Measurements from ENCODE around the gene ZP4. TPM values are rescaled to one million over a fixed set of nuclear protein-coding genes. Genes with fewer than 3 reads are reported as not detected.

The ZP4 gene
- total RNA-seq, 4 donors from 2014 or later: not detected

GRCh38 chr1:237873487-237874211 is 17.1 kb downstream of the ZP4 start:
- 60 to 71% methylated on average over 1 to 4 of the region's 4 CpGs for WGBS, 2 donors (ENCODE audit: low coverage in 1 of 2)
- Histone ChIP-seq H3K4me3 (no peak overlapping the region), H3K27ac (no peak overlapping the region), H3K36me3 (no peaks in the 10 kb centered on the region), H3K9me3 (no peaks in the 10 kb centered on the region), H3K27me3 (no peaks in the 10 kb centered on the region), H3K4me1 (no peaks in the 10 kb centered on the region)
- no peak for DNase-seq
- TF ChIP-seq EP300 (IDR thresholded peaks at IDR 0.05; ENCODE audit: low read depth) (no peak), POLR2AphosphoS5 (IDR thresholded peaks at IDR 0.05) (no peak), CTCF (IDR thresholded peaks at IDR 0.05) (no peak), POLR2A (IDR thresholded peaks at IDR 0.05) (no peak)
- in situ Hi-C loops (cut with MboI; ENCODE audit: low pct_ligation_motif_present in 1 of 4, low pct_unique_long_range_greater_than_20kb in 1 of 4, low sequenced_read_pairs in 3 of 4): no loop called here
- intact Hi-C loops (cut with DNase I; ENCODE audit: low total_unique reads): no loop called here

- Histone ChIP-seq H3K4me1 (peaks cover 0 to 5% (median 0%) of the 10 kb centered on the region in 4 donors), H3K27me3 (no peaks in the 10 kb centered on the region), H3K4me3 (no peak overlapping the region), H3K36me3 (no peaks in the 10 kb centered on the region), H3K9me3 (no peaks in the 10 kb centered on the region), H3K27ac (no peak overlapping the region)
- no peak for DNase-seq
- intact Hi-C loops (cut with DNase I; ENCODE audit: low total_unique reads): no loop called here
- in situ Hi-C loops (cut with MboI; ENCODE audit: low pct_ligation_motif_present in 1 of 4, low pct_unique_long_range_greater_than_20kb in 1 of 4, low sequenced_read_pairs in 3 of 4): no loop called here
- 34 to 52% methylated on average over 2 to 4 of the region's 4 CpGs for WGBS, 2 donors (ENCODE audit: low coverage in 1 of 2)
- no peak for TF ChIP-seq CTCF (IDR thresholded peaks at IDR 0.05)
- TF ChIP-seq POLR2A (IDR thresholded peaks at IDR 0.05): no peak
- no peak for TF ChIP-seq POLR2AphosphoS5 (IDR thresholded peaks at IDR 0.05)
- TF ChIP-seq EP300 (IDR thresholded peaks at IDR 0.05; ENCODE audit: low read depth): no peak
Observed at GRCh38 chr1:237868817-237869600, 21.7 kb downstream of the ZP4 start.

- in situ Hi-C loops (cut with MboI; ENCODE audit: low pct_ligation_motif_present in 1 of 4, low pct_unique_long_range_greater_than_20kb in 1 of 4, low sequenced_read_pairs in 3 of 4) (no loop called here), intact Hi-C loops (cut with DNase I; ENCODE audit: low total_unique reads) (no loop called here)
- TF ChIP-seq POLR2AphosphoS5 (IDR thresholded peaks at IDR 0.05) (no peak), POLR2A (IDR thresholded peaks at IDR 0.05) (no peak), EP300 (IDR thresholded peaks at IDR 0.05; ENCODE audit: low read depth) (no peak), CTCF (IDR thresholded peaks at IDR 0.05) (no peak)
- Histone ChIP-seq H3K36me3 (no peaks in the 10 kb centered on the region), H3K4me1 (peaks cover 0 to 6% (median 0%) of the 10 kb centered on the region in 4 donors), H3K27me3 (no peaks in the 10 kb centered on the region), H3K4me3 (no peak overlapping the region), H3K27ac (no peak overlapping the region), H3K9me3 (no peaks in the 10 kb centered on the region)
- no peak for DNase-seq
- 78% methylated on average over 1 of the region's 1 CpG; no CpG with 5 or more reads in 1 of the 2 donors for WGBS, 2 donors (ENCODE audit: low coverage in 1 of 2)
Observed at GRCh38 chr1:237867380-237867888, 23.3 kb downstream of the ZP4 start.
